ENCODE measurements around the gene KBTBD13. TPM values are rescaled to one million over a fixed set of nuclear protein-coding genes. Genes with fewer than 3 reads are reported as not detected.

Gene KBTBD13
- total and polyA plus RNA-seq, 10 donors = not detected

- 26 to 39% (median 35%) methylated on average over 8 of the region's 8 CpGs for WGBS, 5 donors
- no peaks in the 10 kb centered on the region for H3K9me3 ChIP-seq
- peak overlapping the region in 7 of 8 donors; percentile 39 to 82 (median 75) for H3K27ac ChIP-seq
- peaks cover 0 to 56% (median 23%) of the 10 kb centered on the region in 7 donors for H3K27me3 ChIP-seq (replicated peaks in 1 of 7)
- intact Hi-C loops (cut with DNase I; ENCODE audit: low total_unique reads) = no loop called here
- TF ChIP-seq POLR2A (IDR thresholded peaks at IDR 0.05) (no peak), CTCF (IDR thresholded peaks at IDR 0.05 in 8 of 11, conservative IDR thresholded peaks at IDR 0.05 in 3 of 11) (no peak), POLR2AphosphoS5 (IDR thresholded peaks at IDR 0.05) (no peak)
- peak overlapping the region in 7 of 8 donors; percentile 26 to 64 (median 37) for H3K4me3 ChIP-seq
- H3K4me1 ChIP-seq = peaks cover 0 to 43% (median 4%) of the 10 kb centered on the region in 6 donors
- no peaks in the 10 kb centered on the region for H3K36me3 ChIP-seq
- no peak for DNase-seq
These were observed 9.3 kb upstream of the KBTBD13 start for GRCh38 chr15:65067317-65067644.

GRCh38 chr15:65067645-65068402, 8.7 kb upstream of the KBTBD13 start, which contains the start of gene RASL12:
RASL12 (minus strand) TSS chr15:65067991; CDS start chr15:65067835, 156 bp downstream.
- Histone ChIP-seq H3K27me3 (replicated peaks in 1 of 7) (peaks cover 0 to 56% (median 23%) of the 10 kb centered on the region in 7 donors), H3K4me1 (peaks cover 0 to 38% (median 4%) of the 10 kb centered on the region in 6 donors), H3K27ac (peak within 1 kb of the TSS; percentile 35 to 82 (median 74)), H3K36me3 (no peaks in the 10 kb centered on the region), H3K4me3 (peak within 1 kb of the TSS in 7 of 8 donors; percentile 26 to 64 (median 37)), H3K9me3 (no peaks in the 10 kb centered on the region)
- WGBS, 5 donors = 6 to 10% (median 7%) methylated on average over 12 to 66 of the region's 66 CpGs
- no peak for DNase-seq
- no peak for TF ChIP-seq POLR2A (IDR thresholded peaks at IDR 0.05)
- TF ChIP-seq POLR2AphosphoS5 (IDR thresholded peaks at IDR 0.05) = peak in 1 of 3 donors; percentile 29
- intact Hi-C loops (cut with DNase I; ENCODE audit: low total_unique reads) = no loop called here

GRCh38 chr15:65068403-65068788, 8.2 kb upstream of the KBTBD13 start:
- Histone ChIP-seq H3K27me3 (replicated peaks in 1 of 7) (peaks cover 0 to 56% (median 23%) of the 10 kb centered on the region in 7 donors), H3K4me3 (peak overlapping the region in 5 of 8 donors; percentile 34 to 64 (median 40)), H3K36me3 (no peaks in the 10 kb centered on the region), H3K4me1 (peaks cover 0 to 33% (median 4%) of the 10 kb centered on the region in 6 donors), H3K27ac (peak overlapping the region in 5 of 8 donors; percentile 69 to 82 (median 76)), H3K9me3 (no peaks in the 10 kb centered on the region)
- WGBS, 5 donors = 82 to 94% (median 92%) methylated on average over 3 of the region's 3 CpGs
- no peak for TF ChIP-seq POLR2A (IDR thresholded peaks at IDR 0.05)
- intact Hi-C loops (cut with DNase I; ENCODE audit: low total_unique reads) = no loop called here
- no peak for DNase-seq

- no peak for DNase-seq
- H3K36me3 ChIP-seq = no peaks in the 10 kb centered on the region
- no peak for TF ChIP-seq POLR2A (IDR thresholded peaks at IDR 0.05)
- no peak for TF ChIP-seq CTCF (IDR thresholded peaks at IDR 0.05 in 8 of 11, conservative IDR thresholded peaks at IDR 0.05 in 3 of 11)
- TF ChIP-seq POLR2AphosphoS5 (IDR thresholded peaks at IDR 0.05) = no peak
- no peaks in the 10 kb centered on the region for H3K9me3 ChIP-seq
- H3K27me3 ChIP-seq (replicated peaks in 1 of 7) = peaks cover 0 to 56% (median 23%) of the 10 kb centered on the region in 7 donors
- peak overlapping the region in 2 of 8 donors; percentile 3 to 76 for H3K27ac ChIP-seq
- H3K4me3 ChIP-seq = no peak overlapping the region
- 61 to 83% (median 73%) methylated on average over 1 of the region's 1 CpG; no CpG with 5 or more reads in 1 of the 5 donors for WGBS, 5 donors
- intact Hi-C loops (cut with DNase I; ENCODE audit: low total_unique reads) = no loop called here
- H3K4me1 ChIP-seq = peaks cover 0 to 28% (median 4%) of the 10 kb centered on the region in 6 donors
These were observed 7.4 kb upstream of the KBTBD13 start for GRCh38 chr15:65069179-65069578.

Measured in spleen (tissue), 11 donors.